NCI-H128 (cell line): ENCODE measurements around the gene KRTAP10-8.
"Not testable (repeated sequence)": the region's sequence is repeated elsewhere in the genome, so short reads cannot be mapped to it uniquely, and the experiment has no call there.

Experiments
- DNase-seq: peaks from one replicate; lab custom pipeline; 2025; ENCODE audit not compliant: unreplicated experiment; lab: John Stamatoyannopoulos, UW

The KRTAP10-8 gene

GRCh38 chr21:44616591-44616926 lies 4.7 kb downstream of the KRTAP10-8 start:
- DNase-seq, result no peak

GRCh38 chr21:44617071-44617501 lies 5.2 kb downstream of the KRTAP10-8 start:
- DNase-seq, result no peak

DNA sequence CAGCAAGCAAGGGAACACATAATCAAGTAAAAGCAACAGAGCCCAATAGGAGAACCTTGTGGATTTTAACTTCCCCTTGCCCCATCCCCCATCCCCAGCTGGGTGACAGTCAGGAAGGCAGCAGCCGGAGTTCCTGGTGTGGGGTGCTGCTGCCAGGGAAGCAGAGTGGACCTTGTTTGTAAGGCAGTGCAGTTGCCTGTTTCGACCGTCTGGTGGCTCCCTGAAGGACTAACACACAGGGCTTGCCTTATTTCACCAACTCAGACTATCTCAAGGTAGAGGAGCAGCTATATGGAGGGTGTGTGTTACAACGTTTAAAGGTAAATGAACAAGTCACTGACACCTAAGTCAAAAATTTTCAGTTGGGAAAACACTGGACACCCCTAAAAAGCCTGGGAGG lies 6.6 kb downstream of the KRTAP10-8 start:
- DNase-seq, result no peak

- DNase-seq, result no peak
Measured at GRCh38 chr21:44618909-44619308, 7.0 kb downstream of the KRTAP10-8 start.

DNA sequence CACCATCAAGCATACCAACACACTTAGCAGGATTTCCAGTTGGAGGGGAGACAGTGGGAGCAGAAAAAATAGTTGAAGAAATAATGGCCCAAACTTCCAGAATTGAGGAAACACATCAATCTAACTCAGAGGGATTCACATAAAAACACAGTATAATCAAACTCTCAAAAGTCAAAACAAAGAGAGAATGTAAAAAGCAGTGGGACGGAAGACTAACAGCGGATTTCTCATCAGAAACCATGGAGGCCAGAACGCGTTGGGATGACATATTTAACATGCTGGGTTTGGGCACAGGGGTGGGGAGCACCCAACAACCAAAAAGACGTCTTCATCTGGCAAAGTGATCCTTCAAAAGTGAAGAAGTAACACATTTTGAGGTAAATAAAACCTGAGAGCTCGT lies 8.0 kb downstream of the KRTAP10-8 start:
- no peak for DNase-seq

- DNase-seq, result no peak
Measured at GRCh38 chr21:44623575-44623974, 11.7 kb downstream of the KRTAP10-8 start.

GRCh38 chr21:44625756-44626155 lies 13.9 kb downstream of the KRTAP10-8 start:
- no peak for DNase-seq

DNA sequence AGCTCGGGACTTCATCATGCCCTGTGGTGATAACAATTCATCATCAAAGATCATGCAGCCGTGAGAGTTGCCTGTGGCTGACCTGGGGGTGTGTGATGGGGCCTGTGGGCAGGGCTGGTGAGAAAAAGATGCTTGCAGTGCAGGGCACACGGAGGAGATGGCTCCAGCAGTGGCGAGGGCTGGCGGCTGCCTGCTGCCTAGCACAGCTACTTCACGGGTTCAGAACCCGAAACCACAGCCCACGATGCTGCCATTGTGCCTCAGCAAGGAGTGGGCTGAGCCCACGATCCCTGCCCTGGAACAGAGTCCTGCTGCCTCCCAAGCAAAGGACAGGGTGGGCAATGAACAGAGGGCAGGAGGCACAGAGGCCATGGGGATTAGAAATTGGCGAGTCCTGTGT lies 14.4 kb downstream of the KRTAP10-8 start:
- DNase-seq, result no peak

DNA sequence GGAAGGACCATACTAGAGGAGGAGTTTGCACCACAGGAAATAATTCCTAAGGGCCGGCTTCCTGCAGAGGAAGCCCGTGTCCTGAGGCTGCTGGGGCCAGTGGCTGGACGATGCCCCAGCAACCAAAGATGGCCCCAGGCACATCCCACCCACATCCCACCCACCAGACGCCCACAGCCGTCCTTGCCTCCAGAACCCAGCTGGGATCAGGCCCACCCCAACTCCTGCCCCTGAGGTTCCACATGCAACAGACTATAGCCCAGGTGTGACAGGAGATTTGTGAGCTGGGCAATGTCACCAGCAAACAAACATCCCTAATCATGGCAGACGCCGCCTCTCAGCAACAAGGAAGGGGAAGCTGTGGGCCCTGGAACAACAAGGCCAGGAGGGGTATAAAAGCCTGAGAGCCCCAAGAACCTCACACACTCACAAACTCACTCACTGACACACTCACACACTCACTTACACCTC lies 14.8 kb downstream of the KRTAP10-8 start, which contains the start of gene KRTAP10-9:
Gene KRTAP10-9 (plus strand): TSS at position 421 of the 471 bp plus-strand sequence. CDS start 79 bp downstream, outside the sequence.
- no peak for DNase-seq

DNA sequence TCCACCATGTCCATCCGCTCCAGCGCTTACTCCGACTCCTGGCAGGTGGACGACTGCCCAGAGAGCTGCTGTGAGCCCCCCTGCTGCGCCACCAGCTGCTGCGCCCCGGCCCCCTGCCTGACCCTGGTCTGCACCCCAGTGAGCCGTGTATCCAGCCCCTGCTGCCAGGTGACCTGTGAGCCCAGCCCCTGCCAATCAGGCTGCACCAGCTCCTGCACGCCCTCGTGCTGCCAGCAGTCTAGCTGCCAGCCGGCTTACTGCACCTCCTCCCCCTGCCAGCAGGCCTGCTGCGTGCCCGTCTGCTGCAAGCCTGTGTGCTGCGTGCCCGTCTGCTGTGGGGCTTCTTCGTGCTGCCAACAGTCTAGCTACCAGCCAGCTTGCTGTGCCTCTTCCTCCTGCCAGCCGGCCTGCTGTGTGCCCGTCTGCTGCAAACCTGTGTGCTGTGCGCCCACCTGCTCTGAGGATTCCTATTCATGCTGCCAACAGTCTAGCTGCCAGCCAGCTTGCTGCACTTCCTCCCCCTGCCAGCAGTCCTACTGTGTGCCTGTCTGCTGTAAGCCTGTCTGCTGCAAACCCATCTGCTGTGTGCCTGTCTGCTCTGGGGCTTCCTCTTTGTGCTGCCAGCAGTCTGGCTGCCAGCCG lies 15.4 kb downstream of the KRTAP10-8 start:
- not testable (repeated sequence) for DNase-seq

DNA sequence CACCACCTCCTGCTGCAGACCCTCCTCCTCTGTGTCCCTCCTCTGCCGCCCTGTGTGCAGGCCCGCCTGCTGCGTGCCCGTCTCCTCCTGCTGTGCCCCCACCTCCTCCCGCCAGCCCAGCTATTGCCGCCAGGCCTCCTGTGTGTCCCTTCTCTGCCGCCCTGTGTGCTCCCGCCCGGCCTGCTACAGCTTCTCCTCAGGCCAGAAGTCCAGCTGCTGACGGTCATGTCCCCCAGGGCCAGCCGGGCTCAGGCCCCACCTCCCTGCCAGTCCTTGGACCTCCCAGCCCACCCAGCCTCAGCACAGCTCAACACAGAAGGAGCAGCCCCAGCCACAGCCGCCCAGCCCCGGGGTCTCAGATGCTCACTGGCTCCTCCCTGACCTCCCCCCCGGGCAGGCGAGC lies 16.0 kb downstream of the KRTAP10-8 start:
- not testable (repeated sequence) for DNase-seq

DNA sequence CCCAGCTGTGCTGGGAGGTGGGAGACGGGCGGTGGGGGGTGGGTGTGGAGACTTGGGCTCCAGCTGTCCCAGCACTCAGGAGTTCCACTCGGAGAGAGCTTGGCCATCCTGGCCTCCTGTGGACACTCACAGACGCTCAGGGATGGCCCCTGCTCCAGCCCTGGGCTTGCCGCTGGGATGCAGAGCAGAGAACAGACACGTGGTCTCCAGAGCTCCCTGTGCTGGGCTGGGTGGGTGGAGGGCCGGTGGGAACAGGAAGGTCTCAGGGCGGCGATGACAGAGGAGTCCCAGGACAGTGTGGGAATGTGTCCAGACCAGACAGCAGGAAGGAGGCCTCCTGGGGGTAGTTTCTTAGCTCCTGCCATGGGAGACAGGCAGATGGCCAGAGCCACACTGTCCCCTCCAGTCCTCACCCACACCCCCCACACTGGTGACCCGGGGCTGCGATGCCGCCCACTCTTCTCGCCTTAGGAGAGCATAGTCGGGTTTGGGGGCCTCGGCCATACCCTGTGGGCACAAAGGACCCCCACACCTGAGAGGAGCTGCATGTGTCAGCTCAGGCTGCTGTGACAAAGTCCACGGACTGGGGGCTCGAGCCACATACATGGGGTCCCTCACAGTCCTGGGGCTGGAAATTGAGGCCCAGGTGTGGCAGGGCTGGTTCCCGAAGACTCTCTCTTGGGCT lies 17.0 kb downstream of the KRTAP10-8 start:
- DNase-seq, result no peak

DNA sequence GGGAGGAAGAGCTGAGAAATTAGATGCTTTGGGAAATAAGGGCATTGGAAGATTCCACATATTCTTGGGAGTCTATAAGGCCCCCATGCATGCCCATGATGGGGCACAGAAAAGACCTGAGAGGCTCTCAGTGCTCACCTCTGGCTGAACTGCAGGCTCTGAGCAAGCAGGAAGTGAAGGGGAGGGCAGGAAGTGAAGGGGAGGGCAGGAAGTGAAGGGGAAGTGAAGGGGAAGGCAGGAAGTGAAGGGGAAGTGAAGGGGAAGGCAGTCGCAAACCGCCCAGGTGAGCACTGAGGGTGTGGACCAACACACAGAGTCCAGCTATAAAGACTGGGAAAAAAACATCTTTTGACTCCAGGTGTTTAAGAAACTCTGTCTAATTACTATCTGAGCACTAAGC lies 18.6 kb downstream of the KRTAP10-8 start:
- DNase-seq, result no peak

- DNase-seq, result no peak
Measured at GRCh38 chr21:44632067-44632466, 20.2 kb downstream of the KRTAP10-8 start.

DNA sequence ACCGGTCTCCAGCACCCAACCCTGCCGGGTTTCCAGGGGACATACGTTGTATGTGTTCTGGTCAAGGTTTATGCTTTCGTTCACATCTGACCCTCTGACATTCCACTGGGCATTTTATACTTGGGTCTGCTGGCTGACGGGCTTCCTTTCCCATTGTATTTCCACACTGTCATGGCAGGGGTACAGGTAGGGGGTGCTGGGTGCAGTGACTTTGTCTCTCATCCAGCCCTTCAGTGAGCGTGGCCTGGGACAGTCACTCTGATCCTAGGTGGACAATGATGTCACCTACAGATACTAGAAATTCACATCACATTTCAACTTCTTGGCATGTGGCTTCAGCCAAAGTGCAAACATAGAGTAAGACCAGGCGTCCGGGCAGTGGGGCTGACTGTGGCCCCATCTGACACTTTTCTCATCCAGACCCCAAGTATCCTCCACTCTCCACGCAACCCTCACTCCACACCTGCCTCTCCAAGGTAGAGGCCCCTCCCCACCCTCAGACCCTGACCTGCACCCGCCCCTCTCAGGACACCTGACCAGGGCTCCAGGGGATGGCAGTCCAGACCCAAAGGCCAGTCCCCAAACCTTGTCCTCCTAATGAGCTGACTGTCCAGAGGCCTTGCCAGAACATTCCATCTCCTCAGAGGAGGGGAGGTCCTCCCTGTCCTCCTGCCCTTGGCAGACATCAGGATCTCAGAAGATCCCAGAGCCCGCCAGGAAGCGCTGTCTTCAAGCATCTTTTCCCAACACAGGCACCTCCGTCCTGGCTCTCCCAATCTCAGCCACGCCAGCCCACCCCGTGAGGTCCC lies 24.5 kb downstream of the KRTAP10-8 start:
- DNase-seq, result no peak

- DNase-seq, result no peak
Measured at GRCh38 chr21:44637018-44637850, 25.4 kb downstream of the KRTAP10-8 start, which contains the start of gene KRTAP10-10. TSS of gene KRTAP10-10 (plus strand) at chr21:44637356. CDS start at chr21:44637418, 62 bp downstream.

DNA sequence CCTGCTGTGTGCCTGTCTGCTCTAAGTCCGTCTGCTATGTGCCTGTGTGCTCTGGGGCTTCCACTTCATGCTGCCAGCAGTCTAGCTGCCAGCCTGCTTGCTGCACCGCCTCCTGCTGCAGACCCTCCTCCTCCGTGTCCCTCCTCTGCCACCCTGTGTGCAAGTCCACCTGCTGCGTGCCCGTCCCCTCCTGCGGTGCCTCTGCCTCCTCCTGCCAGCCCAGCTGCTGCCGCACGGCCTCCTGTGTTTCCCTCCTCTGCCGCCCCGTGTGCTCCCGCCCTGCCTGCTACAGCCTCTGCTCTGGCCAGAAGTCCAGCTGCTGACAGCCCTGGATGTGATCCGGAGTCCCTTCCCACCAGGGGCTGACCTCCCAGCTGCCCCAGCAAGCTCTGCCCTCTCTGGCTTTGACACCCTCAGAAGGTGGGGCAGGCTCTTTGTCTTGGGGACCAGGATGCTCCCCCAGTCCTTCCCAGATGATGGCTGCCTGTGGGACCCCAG lies 26.0 kb downstream of the KRTAP10-8 start:
- DNase-seq, result not testable (repeated sequence)

DNA sequence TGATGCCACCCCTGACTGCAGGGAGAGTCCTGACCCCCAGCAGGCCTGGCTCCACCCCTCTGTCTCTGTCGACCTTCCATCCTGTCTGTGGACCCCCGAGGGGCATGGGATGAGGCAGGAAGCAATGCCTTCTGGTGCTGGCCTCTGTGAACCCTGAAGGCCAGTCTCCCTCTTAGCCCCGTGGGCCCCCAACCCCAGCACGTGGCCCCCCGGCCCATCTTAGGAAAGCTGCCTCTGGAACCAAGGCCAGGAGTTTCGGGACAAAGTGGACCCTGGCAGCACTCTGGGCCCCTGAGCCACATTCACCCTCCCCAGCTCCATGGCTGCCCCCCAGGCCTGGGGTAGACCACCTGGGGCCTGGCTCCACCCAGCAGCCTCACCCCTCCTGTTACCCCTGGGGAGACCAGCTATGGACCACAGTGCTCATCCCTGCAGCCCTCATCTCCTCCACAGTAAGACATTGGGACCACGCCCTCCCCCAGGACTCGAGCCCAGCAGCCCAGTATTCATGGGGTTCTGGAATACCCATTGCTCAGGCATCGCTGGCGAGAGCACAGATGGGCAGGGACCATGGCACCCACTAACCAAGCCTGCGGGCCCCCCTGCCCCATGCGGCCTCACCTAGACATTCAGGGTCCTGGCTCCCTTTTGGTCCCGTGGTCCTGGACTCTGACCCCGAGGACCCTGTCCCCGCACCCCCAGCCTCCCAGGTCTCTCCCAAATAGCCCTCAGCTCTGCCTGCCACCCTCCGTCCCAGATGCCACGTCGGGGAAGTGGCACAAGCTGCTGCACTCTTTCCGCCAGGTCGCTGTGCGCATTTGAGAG lies 26.8 kb downstream of the KRTAP10-8 start:
- DNase-seq, result not testable (repeated sequence)

DNA sequence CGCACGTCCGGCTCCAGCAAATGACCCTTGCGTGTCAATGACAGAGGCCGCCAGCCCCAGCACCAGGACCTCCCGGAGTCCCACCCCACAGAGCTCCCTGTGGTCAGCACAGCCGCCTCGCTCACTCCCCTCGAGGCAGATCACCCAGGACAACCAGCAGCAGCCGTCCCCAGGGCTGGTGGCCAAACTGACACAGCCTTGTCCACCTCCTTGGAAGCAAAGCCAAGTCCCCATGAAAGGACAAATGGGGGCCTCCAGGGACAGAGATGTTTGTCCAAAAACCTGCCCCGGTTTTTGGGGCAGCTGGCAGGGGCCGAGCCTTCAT lies 27.4 kb downstream of the KRTAP10-8 start:
- no peak for DNase-seq

DNA sequence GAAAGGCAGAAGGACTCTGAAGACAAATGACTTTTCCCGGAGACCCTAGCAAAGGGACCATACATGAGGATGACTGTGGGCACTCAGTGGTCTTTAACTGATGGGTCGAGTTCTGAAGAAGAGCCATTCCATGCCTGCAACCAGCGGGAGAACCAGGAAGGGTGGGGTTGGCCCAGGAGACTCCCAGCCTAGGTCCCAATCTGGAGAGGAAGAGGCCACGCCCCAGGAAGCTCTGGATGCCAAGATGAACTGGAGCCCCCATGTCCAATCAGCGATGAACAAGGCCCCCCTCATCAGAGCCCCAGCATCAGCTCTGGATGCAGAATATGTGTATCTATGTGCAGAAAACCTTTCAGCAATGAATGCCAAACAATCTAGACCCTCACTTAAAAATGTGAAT lies 28.9 kb downstream of the KRTAP10-8 start:
- no peak for DNase-seq
